ENCODE measurements around the gene DYRK1A.

DNA sequence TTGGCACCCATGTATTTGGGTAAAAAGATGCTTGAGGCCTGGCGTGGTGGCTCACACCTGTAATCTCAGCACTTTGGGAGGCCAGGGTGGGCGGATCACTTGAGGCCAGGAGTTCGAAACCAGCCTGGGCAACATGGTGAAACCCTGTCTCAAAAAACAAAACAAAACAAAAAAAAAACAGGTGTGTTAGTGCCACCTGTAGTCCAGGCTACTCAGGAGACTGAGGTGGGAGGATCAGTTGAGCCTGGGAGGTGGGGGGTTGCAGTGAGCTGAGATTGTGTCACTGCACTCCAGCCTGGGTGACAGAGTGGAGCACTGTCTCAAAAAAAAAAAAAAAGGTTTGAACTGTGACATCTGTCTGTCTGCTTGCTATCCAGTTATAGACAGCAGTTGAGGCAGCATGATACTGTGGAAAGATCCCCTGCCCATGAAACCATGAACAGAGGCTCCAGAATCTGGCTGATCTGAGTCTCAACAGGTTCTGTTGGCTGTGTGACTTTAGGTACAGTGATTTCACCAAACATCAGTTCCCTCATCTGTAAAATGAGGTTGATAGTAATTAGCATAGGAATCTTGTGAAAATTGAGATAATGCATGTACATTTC, 5.7 kb downstream of the DYRK1A start:
- TF ChIP-seq NFIC (IDR thresholded peaks at IDR 0.05; ENCODE audit: low read length) (no peak), ZNF776 (CRISPR knock-in tag; IDR thresholded peaks at IDR 0.05) (no peak), IRF2 (CRISPR knock-in tag; IDR thresholded peaks at IDR 0.05) (no peak), THYN1 (CRISPR knock-in tag; IDR thresholded peaks at IDR 0.05; ENCODE audit: borderline replicate concordance, low read depth) (no peak), PAWR (CRISPR knock-in tag; IDR thresholded peaks at IDR 0.05; ENCODE audit: borderline replicate concordance) (no peak), SUZ12 (IDR thresholded peaks at IDR 0.05; ENCODE audit: low read depth, low read length) (no peak), ZSCAN30 (CRISPR knock-in tag; IDR thresholded peaks at IDR 0.05) (no peak), POLR2A (IDR thresholded peaks at IDR 0.05; ENCODE audit: insufficient read depth in 1 of 2, low read depth in 2 of 2, low read length in 2 of 2) (no peak)
- TF ChIP-seq, protein P1, sequence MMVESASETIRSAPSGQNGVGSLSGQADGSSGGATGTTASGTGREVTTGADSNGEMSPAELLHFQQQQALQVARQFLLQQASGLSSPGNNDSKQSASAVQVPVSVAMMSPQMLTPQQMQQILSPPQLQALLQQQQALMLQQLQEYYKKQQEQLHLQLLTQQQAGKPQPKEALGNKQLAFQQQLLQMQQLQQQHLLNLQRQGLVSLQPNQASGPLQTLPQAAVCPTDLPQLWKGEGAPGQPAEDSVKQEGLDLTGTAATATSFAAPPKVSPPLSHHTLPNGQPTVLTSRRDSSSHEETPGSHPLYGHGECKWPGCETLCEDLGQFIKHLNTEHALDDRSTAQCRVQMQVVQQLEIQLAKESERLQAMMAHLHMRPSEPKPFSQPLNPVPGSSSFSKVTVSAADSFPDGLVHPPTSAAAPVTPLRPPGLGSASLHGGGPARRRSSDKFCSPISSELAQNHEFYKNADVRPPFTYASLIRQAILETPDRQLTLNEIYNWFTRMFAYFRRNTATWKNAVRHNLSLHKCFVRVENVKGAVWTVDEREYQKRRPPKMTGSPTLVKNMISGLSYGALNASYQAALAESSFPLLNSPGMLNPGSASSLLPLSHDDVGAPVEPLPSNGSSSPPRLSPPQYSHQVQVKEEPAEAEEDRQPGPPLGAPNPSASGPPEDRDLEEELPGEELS (CRISPR knock-in tag; IDR thresholded peaks at IDR 0.05): no peak
